ENCODE measurements around the gene TMEM39B.

GRCh38 chr1:32077451-32077850 is 4.7 kb downstream of the TMEM39B start:
- TF ChIP-seq, protein P1, sequence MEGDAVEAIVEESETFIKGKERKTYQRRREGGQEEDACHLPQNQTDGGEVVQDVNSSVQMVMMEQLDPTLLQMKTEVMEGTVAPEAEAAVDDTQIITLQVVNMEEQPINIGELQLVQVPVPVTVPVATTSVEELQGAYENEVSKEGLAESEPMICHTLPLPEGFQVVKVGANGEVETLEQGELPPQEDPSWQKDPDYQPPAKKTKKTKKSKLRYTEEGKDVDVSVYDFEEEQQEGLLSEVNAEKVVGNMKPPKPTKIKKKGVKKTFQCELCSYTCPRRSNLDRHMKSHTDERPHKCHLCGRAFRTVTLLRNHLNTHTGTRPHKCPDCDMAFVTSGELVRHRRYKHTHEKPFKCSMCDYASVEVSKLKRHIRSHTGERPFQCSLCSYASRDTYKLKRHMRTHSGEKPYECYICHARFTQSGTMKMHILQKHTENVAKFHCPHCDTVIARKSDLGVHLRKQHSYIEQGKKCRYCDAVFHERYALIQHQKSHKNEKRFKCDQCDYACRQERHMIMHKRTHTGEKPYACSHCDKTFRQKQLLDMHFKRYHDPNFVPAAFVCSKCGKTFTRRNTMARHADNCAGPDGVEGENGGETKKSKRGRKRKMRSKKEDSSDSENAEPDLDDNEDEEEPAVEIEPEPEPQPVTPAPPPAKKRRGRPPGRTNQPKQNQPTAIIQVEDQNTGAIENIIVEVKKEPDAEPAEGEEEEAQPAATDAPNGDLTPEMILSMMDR (IDR thresholded peaks at IDR 0.05; ENCODE audit: extremely low read depth in 1 of 2, insufficient read depth in 1 of 2, low read depth in 1 of 2, low read length in 2 of 2): no peak
- TF ChIP-seq EZH2 (IDR thresholded peaks at IDR 0.05; ENCODE audit: borderline replicate concordance, low read depth, low read length, severe bottlenecking): no peak
- TF ChIP-seq MYC (IDR thresholded peaks at IDR 0.05; ENCODE audit: low read depth, low read length): no peak
- no peak for TF ChIP-seq POLR2A (IDR thresholded peaks at IDR 0.05; ENCODE audit: low read depth, low read length)
- no peak for TF ChIP-seq GATA2 (IDR thresholded peaks at IDR 0.05; ENCODE audit: insufficient read depth, insufficient read length, low read depth, low read length)
- no peak for TF ChIP-seq POLR2AphosphoS5 (IDR thresholded peaks at IDR 0.05; ENCODE audit: insufficient read depth, low read depth, low read length)
- TF ChIP-seq FOS (IDR thresholded peaks at IDR 0.05; ENCODE audit: borderline replicate concordance, insufficient read depth, low read length): no peak
- no peak for TF ChIP-seq JUN (IDR thresholded peaks at IDR 0.05; ENCODE audit: borderline replicate concordance, insufficient read depth, insufficient read length, low read depth)
